ENCODE measurements around the gene GYS1. TPM values are rescaled to one million over a fixed set of nuclear protein-coding genes. Genes with fewer than 3 reads are reported as not detected.

Gene GYS1
- total RNA-seq, 1 experiment from 2014 or later = 20.2 TPM

- peak; percentile 86 for ATAC-seq
- intact Hi-C loops (cut with micrococcal nuclease; ENCODE audit: unreplicated experiment) (loop anchor here (10.0 kb wide), 1 partner anchor 186 kb away; no protein-coding TSS in a partner anchor), in situ Hi-C loops (cut with HindIII; ENCODE audit: low pct_unique_long_range_greater_than_20kb, low sequenced_read_pairs) (no loop called here)
- DNase-seq (ENCODE audit: low read depth, low spot score) = no peak
- Histone ChIP-seq H3K36me3 (ENCODE audit: control insufficient read depth, insufficient read depth, low read length) (peaks cover 2% of the 10 kb centered on the region), H3K27me3 (ENCODE audit: control insufficient read depth, insufficient read depth, low read length) (no peaks in the 10 kb centered on the region), H3K4me1 (ENCODE audit: control insufficient read depth, insufficient read depth, low read length) (peaks cover 13% of the 10 kb centered on the region; the same call in 1 of the 2 replicates), H3K4me3 (ENCODE audit: low read depth in 2 of 2, low read length in 2 of 2) (peak overlapping the region; percentile 14 to 45), H3K27ac (ENCODE audit: low read length) (no peak overlapping the region), H3K9me3 (ENCODE audit: control insufficient read depth, insufficient read depth, low read depth, low read length) (no peaks in the 10 kb centered on the region)
- BruUV-seq (replicated peaks) = no TSS peak
- POLR2A ChIA-PET = interaction anchor here (0.5 kb wide), 1 partner anchor 10 kb away, joined by 3 read pairs; no protein-coding TSS in a partner anchor
- CTCF ChIA-PET = interaction anchor here (0.5 to 1.4 kb wide), 14 partner anchors 9 to 255 kb away, joined by 3 to 11 read pairs (median 5); partner anchors contain the start of genes DHDH, GYS1 and RUVBL2
- no peak for TF ChIP-seq SIN3A (IDR thresholded peaks at IDR 0.05; ENCODE audit: borderline replicate concordance, insufficient read depth, low read depth, low read length)
- TF ChIP-seq POLR2AphosphoS5 (IDR thresholded peaks at IDR 0.05; ENCODE audit: low read depth, low read length) = no peak
- TF ChIP-seq CTCF (IDR thresholded peaks at IDR 0.05) = peak; percentile 91
- TF ChIP-seq TCF7L2 (IDR thresholded peaks at IDR 0.05; ENCODE audit: low read depth, low read length) = no peak
- no peak for TF ChIP-seq REST (IDR thresholded peaks at IDR 0.05; ENCODE audit: insufficient read depth in 1 of 2, low read depth in 2 of 2, low read length in 1 of 2)
Observed at GRCh38 chr19:48970923-48971395, 22.1 kb downstream of the GYS1 start.

- no peak for TF ChIP-seq CTCF (IDR thresholded peaks at IDR 0.05)
- TF ChIP-seq POLR2AphosphoS5 (IDR thresholded peaks at IDR 0.05; ENCODE audit: low read depth, low read length) = no peak
- TF ChIP-seq REST (IDR thresholded peaks at IDR 0.05; ENCODE audit: insufficient read depth in 1 of 2, low read depth in 2 of 2, low read length in 1 of 2) = no peak
- no peak for TF ChIP-seq TCF7L2 (IDR thresholded peaks at IDR 0.05; ENCODE audit: low read depth, low read length)
- no peak for TF ChIP-seq SIN3A (IDR thresholded peaks at IDR 0.05; ENCODE audit: borderline replicate concordance, insufficient read depth, low read depth, low read length)
- ChIA-PET CTCF (interaction anchor here (0.5 to 1.4 kb wide), 13 partner anchors 8 to 254 kb away, joined by 3 to 11 read pairs (median 5); partner anchors contain the start of genes DHDH, GYS1 and RUVBL2), POLR2A (interaction anchor here (0.5 kb wide), 2 partner anchors 9 to 125 kb away, joined by 3 to 7 read pairs; no protein-coding TSS in a partner anchor)
- intact Hi-C loops (cut with micrococcal nuclease; ENCODE audit: unreplicated experiment) = loop anchor here (10.0 kb wide), 1 partner anchor 185 kb away; no protein-coding TSS in a partner anchor
- Histone ChIP-seq H3K4me3 (ENCODE audit: low read depth in 2 of 2, low read length in 2 of 2) (peak overlapping the region; percentile 14 to 45), H3K4me1 (ENCODE audit: control insufficient read depth, insufficient read depth, low read length) (peaks cover 13% of the 10 kb centered on the region; the same call in 1 of the 2 replicates), H3K27me3 (ENCODE audit: control insufficient read depth, insufficient read depth, low read length) (no peaks in the 10 kb centered on the region), H3K36me3 (ENCODE audit: control insufficient read depth, insufficient read depth, low read length) (peaks cover 2% of the 10 kb centered on the region), H3K9me3 (ENCODE audit: control insufficient read depth, insufficient read depth, low read depth, low read length) (no peaks in the 10 kb centered on the region), H3K27ac (ENCODE audit: low read length) (peak overlapping the region; percentile 14)
- in situ Hi-C loops (cut with HindIII; ENCODE audit: low pct_unique_long_range_greater_than_20kb, low sequenced_read_pairs) = no loop called here
- ATAC-seq = peak; percentile 46
- BruUV-seq (replicated peaks) = no TSS peak
- no peak for DNase-seq (ENCODE audit: low read depth, low spot score)
Observed at GRCh38 chr19:48970139-48970766, 22.9 kb downstream of the GYS1 start.

All from Panc1 (cell line).